ENCODE measurements around the gene TFIP11.

DNA sequence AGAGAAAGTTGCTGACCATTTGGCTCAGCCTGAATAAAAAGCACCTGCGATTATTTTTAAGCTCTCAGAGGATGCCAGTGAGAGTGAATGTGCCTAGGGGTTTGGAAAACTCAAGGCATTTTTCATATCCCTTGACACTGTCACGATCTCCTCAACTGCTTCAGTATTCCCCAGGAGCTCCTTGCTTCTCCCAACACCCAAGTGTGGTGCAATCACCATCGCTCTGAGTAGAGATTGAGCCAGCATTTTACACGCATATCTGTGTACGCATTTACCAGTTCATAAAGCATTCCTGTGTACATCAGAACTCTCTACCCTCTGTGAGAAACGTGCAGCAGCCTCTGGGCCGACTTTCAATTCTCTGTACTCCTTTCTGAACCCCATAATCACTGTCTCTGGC lies 27.3 kb downstream of the TFIP11 start:
- TF ChIP-seq CTCF (IDR thresholded peaks at IDR 0.05) (no peak), POLR2AphosphoS5 (IDR thresholded peaks at IDR 0.05; ENCODE audit: low read depth, low read length) (no peak), REST (IDR thresholded peaks at IDR 0.05; ENCODE audit: insufficient read depth in 1 of 2, low read depth in 2 of 2, low read length in 1 of 2) (no peak), TCF7L2 (IDR thresholded peaks at IDR 0.05; ENCODE audit: low read depth, low read length) (no peak), SIN3A (IDR thresholded peaks at IDR 0.05; ENCODE audit: borderline replicate concordance, insufficient read depth, low read depth, low read length) (no peak)
